SK-N-SH (cell line): ENCODE data around the gene TBC1D5. TPM values are rescaled to one million over a fixed set of nuclear protein-coding genes. Genes with fewer than 3 reads are reported as not detected.
"Not testable (repeated sequence)": the region's sequence is repeated elsewhere in the genome, so short reads cannot be mapped to it uniquely, and the experiment has no call there.

Experiments
- CTCF ChIA-PET: fragments of 300-600, 350-600 bp; formaldehyde crosslinking; extraction: SDS; loops from one replicate; lab custom pipeline; 2021; lab: Yijun Ruan, JAX
- POLR2A ChIA-PET: fragments of 350-600 bp; sonication (Branson Sonifier 250); formaldehyde crosslinking; extraction: SDS; loops from one replicate; lab custom pipeline; 2020; ENCODE audit warnings: antibody characterized with exemption, inconsistent platforms; lab: Yijun Ruan, JAX
- DNase-seq: peaks from one replicate; pipeline ENCODE4 v3.0.0; 2012
- H2AFZ ChIP-seq: fragments of 200-600 bp; sonication (generic); 2 replicates; pipeline ENCODE4 v1.8.1; 2016; ENCODE audit warnings: antibody characterized with exemption, mild to moderate bottlenecking, low read depth
- H3F3A ChIP-seq: fragments of 200-600 bp; sonication (generic); replicated peaks from 2 replicates; pipeline ENCODE3; 2016; ENCODE audit warnings: antibody characterized with exemption, mild to moderate bottlenecking; ENCODE audit not compliant: insufficient read depth
- H3K27ac ChIP-seq, 2 experiments: fragments of 200-500 bp in 1 of 2; fragments of 200-600 bp in 1 of 2; sonication (Bioruptor generic) in 1 of 2; sonication (generic), shearing (Covaris generic) in 1 of 2; 2 replicates each; pipeline versions ENCODE4 v1.5.1 to v1.6.1; 2014 to 2016; ENCODE audit warnings: low read depth in 2 of 2, inconsistent platforms in 1 of 2, low read length in 1 of 2, mild to moderate bottlenecking in 1 of 2, mixed read lengths in 1 of 2
- H3K27me3 ChIP-seq: fragments of 200-600 bp; sonication (generic), shearing (Covaris generic); 2 replicates; pipeline ENCODE4 v1.6.1; 2016; ENCODE audit warnings: mixed run types; ENCODE audit not compliant: insufficient read depth
- H3K36me3 ChIP-seq, 2 experiments: fragments of 200-500 bp in 1 of 2; fragments of 200-600 bp in 1 of 2; sonication (Bioruptor generic) in 1 of 2; sonication (generic) in 1 of 2; replicated peaks in 1 of 2; 2 replicates each; pipeline versions ENCODE3 to v1.5.1; 2014 to 2016; ENCODE audit warnings: low read length in 1 of 2, mild to moderate bottlenecking in 1 of 2; ENCODE audit not compliant: insufficient read depth in 2 of 2, control insufficient read depth in 1 of 2
- H3K4me1 ChIP-seq, 2 experiments: fragments of 200-500 bp in 1 of 2; fragments of 200-600 bp in 1 of 2; sonication (Bioruptor generic) in 1 of 2; sonication (generic), shearing (Covaris generic) in 1 of 2; 2 replicates each; pipeline versions ENCODE4 v1.5.1 to v1.6.1; 2014 to 2016; ENCODE audit warnings: low read depth in 1 of 2, low read length in 1 of 2, mixed run types in 1 of 2; ENCODE audit not compliant: insufficient read depth in 2 of 2, control insufficient read depth in 1 of 2
- H3K4me2 ChIP-seq: fragments of 200-600 bp; sonication (generic), shearing (Covaris generic); 2 replicates; pipeline ENCODE4 v1.6.1; 2017; ENCODE audit warnings: mixed run types
- H3K4me3 ChIP-seq, 2 experiments: fragments of 200-500 bp in 1 of 2; fragments of 200-600 bp in 1 of 2; sonication (Bioruptor generic) in 1 of 2; sonication (generic), shearing (Covaris generic) in 1 of 2; 2 replicates each; pipeline versions ENCODE4 v1.5.1 to v1.8.1; 2014 to 2016; ENCODE audit warnings: low read depth in 2 of 2, inconsistent platforms in 1 of 2, low read length in 1 of 2, mild to moderate bottlenecking in 1 of 2, mixed read lengths in 1 of 2, moderate library complexity in 1 of 2
- H3K79me2 ChIP-seq: fragments of 200-600 bp; sonication (generic); 2 replicates; pipeline ENCODE4 v1.8.1; 2017; ENCODE audit warnings: mild to moderate bottlenecking; ENCODE audit not compliant: insufficient read depth
- H3K9ac ChIP-seq: fragments of 200-600 bp; sonication (generic); 2 replicates; pipeline ENCODE4 v1.6.1; 2017; ENCODE audit warnings: mixed run types
- H3K9me2 ChIP-seq: fragments of 200-600 bp; sonication (generic); 2 replicates; pipeline ENCODE4 v1.6.1; 2017; ENCODE audit warnings: mixed run types
- H3K9me3 ChIP-seq: fragments of 200-600 bp; sonication (generic); 2 replicates; pipeline ENCODE4 v1.6.1; 2017; ENCODE audit warnings: mixed run types, mild to moderate bottlenecking, moderate library complexity
- H4K20me1 ChIP-seq: fragments of 200-600 bp; sonication (generic); 2 replicates; pipeline ENCODE4 v1.6.1; 2017; ENCODE audit warnings: mild to moderate bottlenecking, mixed run types; ENCODE audit not compliant: insufficient read depth
- CHD2 ChIP-seq: fragments of 150-350 bp; IDR thresholded peaks from 2 replicates; pipeline ENCODE4 v1.6.1; 2018; ENCODE audit warnings: low read length; ENCODE audit not compliant: partially characterized antibody
- ELF1 ChIP-seq: IDR thresholded peaks from 2 replicates; pipeline ENCODE4 v1.4.0; 2012
- EP300 ChIP-seq, 2 experiments: IDR thresholded peaks; 2 replicates each; pipeline versions ENCODE4 v1.4.0 to v1.6.1; 2012; ENCODE audit warnings: borderline replicate concordance in 1 of 2, low read depth in 1 of 2, low read length in 1 of 2
- EZH2phosphoT487 ChIP-seq: fragments of 200-600 bp; sonication (generic); IDR thresholded peaks from 2 replicates; pipeline ENCODE4 v1.6.1; 2017; ENCODE audit warnings: low read depth, mixed run types, mild to moderate bottlenecking, antibody characterized with exemption, moderate library complexity, borderline replicate concordance
- FOXJ3 ChIP-seq: sonication (generic); formaldehyde crosslinking; IDR thresholded peaks from 2 replicates; pipeline ENCODE4 v1.5.1; 2020; ENCODE audit warnings: mild to moderate bottlenecking, missing genetic modification reagents
- FOXM1 ChIP-seq: IDR thresholded peaks from 2 replicates; pipeline ENCODE4 v1.4.0; 2012; ENCODE audit warnings: low read depth, mild to moderate bottlenecking
- GABPA ChIP-seq: IDR thresholded peaks from 2 replicates; pipeline ENCODE4 v1.4.0; 2012; ENCODE audit warnings: low read depth, mild to moderate bottlenecking
- GATA2 ChIP-seq: sonication (generic); formaldehyde crosslinking; IDR thresholded peaks from 2 replicates; pipeline ENCODE4 v1.5.0; 2020; ENCODE audit warnings: mild to moderate bottlenecking, missing genetic modification reagents
- MXI1 ChIP-seq: IDR thresholded peaks from 2 replicates; pipeline ENCODE4 v1.6.1; 2012; ENCODE audit warnings: mild to moderate bottlenecking, low read depth, low read length, improper control_type of control experiment
- NFIC ChIP-seq: IDR thresholded peaks from 2 replicates; pipeline ENCODE4 v1.4.0; 2012; ENCODE audit warnings: borderline replicate concordance
- NRF1 ChIP-seq: IDR thresholded peaks from 2 replicates; pipeline ENCODE4 v1.6.1; 2012; ENCODE audit warnings: low read depth, mild to moderate bottlenecking, low read length
- RCOR1 ChIP-seq: fragments of 150-350 bp; IDR thresholded peaks from 2 replicates; pipeline ENCODE4 v1.6.1; 2017; ENCODE audit warnings: antibody characterized with exemption, low read length
- RFX5 ChIP-seq: IDR thresholded peaks from 2 replicates; pipeline ENCODE4 v1.6.1; 2012; ENCODE audit warnings: mild to moderate bottlenecking, improper control_type of control experiment, low read length
- SIN3A ChIP-seq: IDR thresholded peaks from 2 replicates; pipeline ENCODE4 v1.6.1; 2012; ENCODE audit warnings: low read depth, mild to moderate bottlenecking, low read length, moderate library complexity, borderline replicate concordance
- SMC3 ChIP-seq: IDR thresholded peaks from 2 replicates; pipeline ENCODE4 v1.6.1; 2012; ENCODE audit warnings: low read depth, low read length, improper control_type of control experiment
- TAF1 ChIP-seq: IDR thresholded peaks from 2 replicates; pipeline ENCODE4 v1.6.1; 2012; ENCODE audit warnings: low read depth, mild to moderate bottlenecking, low read length, moderate library complexity, borderline replicate concordance
- YY1 ChIP-seq: IDR thresholded peaks from 2 replicates; pipeline ENCODE4 v1.4.0; 2012; ENCODE audit warnings: low read depth, mild to moderate bottlenecking
- WGBS: methylation state at CpG from one replicate; pipeline ENCODE4 v1.1.6; 2017; ENCODE audit warnings: low lambda C conversion rate; 5-methylcytosine and 5-hydroxymethylcytosine counted together
- polyA plus RNA-seq, 3 experiments: library from polyadenylated mRNA; depleted of rRNA; stranded (reverse); fragments of >200 nt; gene quantifications; 2 replicates each; pipeline ENCODE4 v1.2.3, GENCODE V29; 2012
- TF ChIP-seq, protein P1 (sequence below): IDR thresholded peaks from 2 replicates; pipeline ENCODE4 v1.6.1; 2012; ENCODE audit warnings: mild to moderate bottlenecking, low read depth, low read length, moderate library complexity
- TF ChIP-seq, protein P2 (sequence below): IDR thresholded peaks from 2 replicates; pipeline ENCODE4 v1.4.0; 2012; ENCODE audit warnings: low read depth, borderline replicate concordance
- TF ChIP-seq, protein P3 (sequence below): IDR thresholded peaks from 2 replicates; pipeline ENCODE4 v1.4.0; 2012; ENCODE audit warnings: low read depth

Gene TBC1D5
- polyA plus RNA-seq, 1 of the 3 experiments (the other 2 are of a cell fraction) = 19.5 TPM

DNA sequence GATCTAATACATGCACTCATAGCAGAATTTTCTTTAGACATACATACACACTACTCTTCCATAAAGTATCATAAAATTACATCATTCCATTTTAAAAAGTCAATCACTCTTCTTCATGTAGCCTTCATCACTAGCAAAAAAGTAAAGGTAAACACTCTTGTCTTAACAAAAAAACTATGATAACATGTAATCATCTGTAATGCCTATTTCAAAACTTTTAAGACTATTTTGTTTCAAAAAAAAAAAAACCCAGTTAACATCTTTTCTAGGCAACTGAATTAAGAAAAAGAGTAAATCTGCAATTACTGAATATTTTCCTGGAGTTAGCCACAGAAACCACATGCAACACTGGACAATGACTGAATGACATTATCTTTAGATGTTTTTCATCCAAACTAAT lies 4.8 kb downstream of the TBC1D5 start:
- TF ChIP-seq NFIC = no peak
- TF ChIP-seq, protein P1, sequence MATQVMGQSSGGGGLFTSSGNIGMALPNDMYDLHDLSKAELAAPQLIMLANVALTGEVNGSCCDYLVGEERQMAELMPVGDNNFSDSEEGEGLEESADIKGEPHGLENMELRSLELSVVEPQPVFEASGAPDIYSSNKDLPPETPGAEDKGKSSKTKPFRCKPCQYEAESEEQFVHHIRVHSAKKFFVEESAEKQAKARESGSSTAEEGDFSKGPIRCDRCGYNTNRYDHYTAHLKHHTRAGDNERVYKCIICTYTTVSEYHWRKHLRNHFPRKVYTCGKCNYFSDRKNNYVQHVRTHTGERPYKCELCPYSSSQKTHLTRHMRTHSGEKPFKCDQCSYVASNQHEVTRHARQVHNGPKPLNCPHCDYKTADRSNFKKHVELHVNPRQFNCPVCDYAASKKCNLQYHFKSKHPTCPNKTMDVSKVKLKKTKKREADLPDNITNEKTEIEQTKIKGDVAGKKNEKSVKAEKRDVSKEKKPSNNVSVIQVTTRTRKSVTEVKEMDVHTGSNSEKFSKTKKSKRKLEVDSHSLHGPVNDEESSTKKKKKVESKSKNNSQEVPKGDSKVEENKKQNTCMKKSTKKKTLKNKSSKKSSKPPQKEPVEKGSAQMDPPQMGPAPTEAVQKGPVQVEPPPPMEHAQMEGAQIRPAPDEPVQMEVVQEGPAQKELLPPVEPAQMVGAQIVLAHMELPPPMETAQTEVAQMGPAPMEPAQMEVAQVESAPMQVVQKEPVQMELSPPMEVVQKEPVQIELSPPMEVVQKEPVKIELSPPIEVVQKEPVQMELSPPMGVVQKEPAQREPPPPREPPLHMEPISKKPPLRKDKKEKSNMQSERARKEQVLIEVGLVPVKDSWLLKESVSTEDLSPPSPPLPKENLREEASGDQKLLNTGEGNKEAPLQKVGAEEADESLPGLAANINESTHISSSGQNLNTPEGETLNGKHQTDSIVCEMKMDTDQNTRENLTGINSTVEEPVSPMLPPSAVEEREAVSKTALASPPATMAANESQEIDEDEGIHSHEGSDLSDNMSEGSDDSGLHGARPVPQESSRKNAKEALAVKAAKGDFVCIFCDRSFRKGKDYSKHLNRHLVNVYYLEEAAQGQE = no peak
- TF ChIP-seq CHD2 = no peak
- no peak for TF ChIP-seq YY1
- no peak for TF ChIP-seq GATA2 (CRISPR knock-in tag)
- TF ChIP-seq, protein P2, sequence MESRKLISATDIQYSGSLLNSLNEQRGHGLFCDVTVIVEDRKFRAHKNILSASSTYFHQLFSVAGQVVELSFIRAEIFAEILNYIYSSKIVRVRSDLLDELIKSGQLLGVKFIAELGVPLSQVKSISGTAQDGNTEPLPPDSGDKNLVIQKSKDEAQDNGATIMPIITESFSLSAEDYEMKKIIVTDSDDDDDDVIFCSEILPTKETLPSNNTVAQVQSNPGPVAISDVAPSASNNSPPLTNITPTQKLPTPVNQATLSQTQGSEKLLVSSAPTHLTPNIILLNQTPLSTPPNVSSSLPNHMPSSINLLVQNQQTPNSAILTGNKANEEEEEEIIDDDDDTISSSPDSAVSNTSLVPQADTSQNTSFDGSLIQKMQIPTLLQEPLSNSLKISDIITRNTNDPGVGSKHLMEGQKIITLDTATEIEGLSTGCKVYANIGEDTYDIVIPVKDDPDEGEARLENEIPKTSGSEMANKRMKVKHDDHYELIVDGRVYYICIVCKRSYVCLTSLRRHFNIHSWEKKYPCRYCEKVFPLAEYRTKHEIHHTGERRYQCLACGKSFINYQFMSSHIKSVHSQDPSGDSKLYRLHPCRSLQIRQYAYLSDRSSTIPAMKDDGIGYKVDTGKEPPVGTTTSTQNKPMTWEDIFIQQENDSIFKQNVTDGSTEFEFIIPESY = no peak
- TF ChIP-seq, protein P3, sequence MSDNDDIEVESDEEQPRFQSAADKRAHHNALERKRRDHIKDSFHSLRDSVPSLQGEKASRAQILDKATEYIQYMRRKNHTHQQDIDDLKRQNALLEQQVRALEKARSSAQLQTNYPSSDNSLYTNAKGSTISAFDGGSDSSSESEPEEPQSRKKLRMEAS = no peak
- no peak for TF ChIP-seq EP300 (IDR thresholded peaks at IDR 0.05; ENCODE audit: borderline replicate concordance in 1 of 2, low read depth in 1 of 2, low read length in 1 of 2)
- TF ChIP-seq ELF1 = no peak
- TF ChIP-seq RCOR1 = no peak
- no peak for TF ChIP-seq SMC3
- TF ChIP-seq FOXJ3 (CRISPR knock-in tag) = no peak
- TF ChIP-seq EZH2phosphoT487 = no peak
- TF ChIP-seq SIN3A = no peak
- no peak for TF ChIP-seq MXI1
- no peak for TF ChIP-seq FOXM1
- no peak for TF ChIP-seq NRF1
- no peak for TF ChIP-seq GABPA
- no peak for TF ChIP-seq RFX5
- no peak for TF ChIP-seq TAF1
- Histone ChIP-seq H3K36me3 (peaks cover 0 to 3% of the 10 kb centered on the region in 2 experiments), H3K9ac (no peak overlapping the region), H3F3A (peaks cover 15% of the 10 kb centered on the region), H3K4me3 (no peak overlapping the region), H3K4me2 (no peak overlapping the region), H2AFZ (no peak overlapping the region), H3K79me2 (peaks cover 66% of the 10 kb centered on the region), H3K27me3 (no peaks in the 10 kb centered on the region), H4K20me1 (no peaks in the 10 kb centered on the region), H3K9me2 (no peaks in the 10 kb centered on the region), H3K27ac (no peak overlapping the region), H3K9me3 (no peaks in the 10 kb centered on the region), H3K4me1 (peaks cover 9 to 13% of the 10 kb centered on the region in 2 experiments; a peak in 2 of 4 replicates)
- DNase-seq = no peak
- CTCF ChIA-PET = no interaction called here
- POLR2A ChIA-PET = no interaction called here

DNA sequence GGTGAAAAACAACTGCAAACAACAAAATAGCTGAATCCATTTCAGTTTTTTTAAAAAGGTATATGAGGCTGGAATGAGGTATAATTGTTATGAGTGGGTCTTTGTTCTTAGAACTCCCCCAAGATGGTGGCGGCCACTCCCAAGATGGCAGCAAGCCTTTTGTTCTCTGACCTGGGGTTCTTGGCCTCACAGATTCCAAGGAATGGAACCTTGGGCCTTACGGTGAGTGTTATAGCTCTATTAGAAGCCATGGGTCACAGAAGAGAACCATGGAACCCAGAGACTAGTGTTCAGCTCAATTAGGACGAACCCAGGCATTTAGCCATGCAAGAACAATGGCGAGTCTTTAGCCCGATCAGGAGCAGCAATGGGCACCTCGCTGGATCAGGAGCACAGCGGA lies 7.1 kb downstream of the TBC1D5 start:
- H3K4me1 ChIP-seq, H4K20me1 ChIP-seq, H3K27ac ChIP-seq, POLR2A ChIA-PET, H3K9me2 ChIP-seq, H3K27me3 ChIP-seq, H3F3A ChIP-seq, H3K4me2 ChIP-seq, DNase-seq, H3K36me3 ChIP-seq, H3K9ac ChIP-seq, H2AFZ ChIP-seq, H3K9me3 ChIP-seq, H3K4me3 ChIP-seq: not testable (repeated sequence)
- CTCF ChIA-PET = interaction anchor here (1.6 kb wide), 1 partner anchor 90 kb away, joined by 4 read pairs; no protein-coding TSS in a partner anchor
- WGBS = 93% methylated on average over 7 of the region's 7 CpGs
- peaks cover 68% of the 10 kb centered on the region for H3K79me2 ChIP-seq
